ENCODE results near the gene ANO1. TPM values are rescaled to one million over a fixed set of nuclear protein-coding genes. Genes with fewer than 3 reads are reported as not detected.
A peak's percentile ranks its signal among the peaks of the same experiment; 100 is the strongest.

Gene ANO1
- total RNA-seq, 1 donor from 2014 or later, result 1.2 TPM

GRCh38 chr11:70100791-70101190 lies 22.7 kb downstream of the ANO1 start:
- TF ChIP-seq CTCF (conservative IDR thresholded peaks at IDR 0.05; ENCODE audit: low read depth, low read length), result no peak

GRCh38 chr11:70103256-70103975 lies 25.3 kb downstream of the ANO1 start:
- H3K4me3 ChIP-seq (ENCODE audit: low read depth, low read length), result no peak overlapping the region
- no peak for TF ChIP-seq CTCF (conservative IDR thresholded peaks at IDR 0.05; ENCODE audit: low read depth, low read length)
- no peak for DNase-seq (ENCODE audit: low read depth)

More at GRCh38 chr11:70100791-70101190, 22.7 kb downstream of the ANO1 start:
- no peak for DNase-seq (ENCODE audit: low read depth)
- H3K4me3 ChIP-seq (ENCODE audit: low read depth, low read length), result no peak overlapping the region

- DNase-seq (ENCODE audit: low read depth), result peak; percentile 4
- H3K4me3 ChIP-seq (ENCODE audit: low read depth, low read length), result no peak overlapping the region
- TF ChIP-seq CTCF (conservative IDR thresholded peaks at IDR 0.05; ENCODE audit: low read depth, low read length), result no peak
Measured at GRCh38 chr11:70104419-70104818, 26.3 kb downstream of the ANO1 start.

GRCh38 chr11:70104961-70105360 lies 26.8 kb downstream of the ANO1 start:
- no peak for TF ChIP-seq CTCF (conservative IDR thresholded peaks at IDR 0.05; ENCODE audit: low read depth, low read length)
- no peak overlapping the region for H3K4me3 ChIP-seq (ENCODE audit: low read depth, low read length)
- DNase-seq (ENCODE audit: low read depth), result no peak

- no peak for TF ChIP-seq CTCF (conservative IDR thresholded peaks at IDR 0.05; ENCODE audit: low read depth, low read length)
- DNase-seq (ENCODE audit: low read depth), result no peak
Measured at GRCh38 chr11:70105369-70105754, 27.2 kb downstream of the ANO1 start.

GRCh38 chr11:70105755-70106571 lies 27.8 kb downstream of the ANO1 start:
- no peak overlapping the region for H3K4me3 ChIP-seq (ENCODE audit: low read depth, low read length)
- DNase-seq (ENCODE audit: low read depth), result no peak
- TF ChIP-seq CTCF (conservative IDR thresholded peaks at IDR 0.05; ENCODE audit: low read depth, low read length), result no peak

More at GRCh38 chr11:70105369-70105754, 27.2 kb downstream of the ANO1 start:
- no peak overlapping the region for H3K4me3 ChIP-seq (ENCODE audit: low read depth, low read length)

All from epithelial cell of proximal tubule (primary cell).